Natural killer cell (primary cell): ENCODE results near the gene HAT1. TPM values are rescaled to one million over a fixed set of nuclear protein-coding genes. Genes with fewer than 3 reads are reported as not detected.

ENCODE experiments used
- ATAC-seq, 3 donors: fragments of 150-1000 bp in 2 of 3; fragments of 200-7000 bp in 1 of 3; cut with Tn5 transposase; 1 replicate in 1 of 3; 2 replicates in 2 of 3; pipeline ENCODE4 v1.10.0; 2021; ENCODE audit warnings: mild to moderate bottlenecking in 2 of 3, moderate library complexity in 2 of 3
- DNase-seq, 2 donors: peaks; one replicate each; pipeline versions ENCODE4 v3.0.0 to v3.0.0-alpha.2; 2013 to 2021; ENCODE audit warnings: mixed read lengths in 1 of 2
- H3K27ac ChIP-seq: one replicate; pipeline ENCODE4 v1.5.1; 2013; ENCODE audit warnings: mild to moderate bottlenecking, low read length
- H3K27me3 ChIP-seq: one replicate; pipeline ENCODE4 v1.6.1; 2013; ENCODE audit warnings: low read length; ENCODE audit not compliant: control insufficient read depth, insufficient read depth
- H3K36me3 ChIP-seq: one replicate; pipeline ENCODE4 v1.6.1; 2013; ENCODE audit warnings: low read length; ENCODE audit not compliant: control insufficient read depth, insufficient read depth
- H3K4me1 ChIP-seq: one replicate; pipeline ENCODE4 v1.6.1; 2013; ENCODE audit warnings: low read length; ENCODE audit not compliant: control insufficient read depth, insufficient read depth
- H3K4me3 ChIP-seq: one replicate; pipeline ENCODE4 v1.5.1; 2013; ENCODE audit warnings: low read length
- H3K9me3 ChIP-seq: one replicate; pipeline ENCODE4 v1.6.1; 2013; ENCODE audit warnings: low read length; ENCODE audit not compliant: control insufficient read depth, insufficient read depth
- H3K27ac Mint-ChIP-seq, 2 donors: one replicate each; pipeline ENCODE4 v1.8.0; 2022; ENCODE audit warnings: mild to moderate bottlenecking in 2 of 2, mixed read lengths in 2 of 2, moderate library complexity in 1 of 2
- H3K27me3 Mint-ChIP-seq, 2 donors: one replicate each; pipeline ENCODE4 v1.8.0; 2022; ENCODE audit warnings: low read depth in 2 of 2, mixed read lengths in 2 of 2
- H3K36me3 Mint-ChIP-seq: one replicate; pipeline ENCODE4 v1.8.0; 2022; ENCODE audit warnings: mixed read lengths
- H3K4me1 Mint-ChIP-seq, 2 donors: one replicate each; pipeline ENCODE4 v1.8.0; 2022; ENCODE audit warnings: mixed read lengths in 2 of 2
- H3K4me3 Mint-ChIP-seq: one replicate; pipeline ENCODE4 v1.8.0; 2022; ENCODE audit warnings: mild to moderate bottlenecking, moderate library complexity, mixed read lengths
- H3K9me3 Mint-ChIP-seq, 2 donors: one replicate each; pipeline ENCODE4 v1.8.0; 2022; ENCODE audit warnings: mixed read lengths in 2 of 2
- CTCF ChIP-seq: fragments of 200-600 bp; IDR thresholded peaks from one replicate; pipeline ENCODE4 v1.8.0; 2022; ENCODE audit warnings: antibody characterized with exemption
- WGBS: methylation state at CpG from one replicate; pipeline ENCODE4 v1.1.7; 2013; ENCODE audit warnings: missing lambda C conversion rate; ENCODE audit not compliant: insufficient coverage; 5-methylcytosine and 5-hydroxymethylcytosine counted together
- intact Hi-C: fragments of 100-400 bp; cut with micrococcal nuclease; formaldehyde crosslinking; loops from one replicate; pipeline ENCODE4 v1.14.2; 2022
- total RNA-seq, 4 donors: library from RNA; stranded (reverse); fragments of 120-200 nt in 1 of 4; gene quantifications; one replicate each; pipeline versions ENCODE4 v1.2.3 to v1.2.4, GENCODE V29; 2013 to 2022

The HAT1 gene
- total RNA-seq, 3 donors from 2014 or later (not counting 1 experiment from before 2014, with no cell fraction given), result 29.7 to 32.7 (median 32.2) TPM

- DNase-seq (no peak), ATAC-seq (no peak)
- H3K4me3 Mint-ChIP-seq, result no peak overlapping the region
- Histone ChIP-seq H3K4me1 (peaks cover 14% of the 10 kb centered on the region), H3K36me3 (no peaks in the 10 kb centered on the region), H3K27me3 (no peaks in the 10 kb centered on the region), H3K4me3 (no peak overlapping the region), H3K27ac (no peak overlapping the region), H3K9me3 (no peaks in the 10 kb centered on the region)
- H3K36me3 Mint-ChIP-seq, result no peaks in the 10 kb centered on the region
- intact Hi-C loops, result no loop called here
- no peak overlapping the region for H3K27ac Mint-ChIP-seq
- peaks cover 15 to 16% of the 10 kb centered on the region in 2 donors for H3K4me1 Mint-ChIP-seq
- H3K9me3 Mint-ChIP-seq, result no peaks in the 10 kb centered on the region
- no peak for TF ChIP-seq CTCF
- no peaks in the 10 kb centered on the region for H3K27me3 Mint-ChIP-seq
- WGBS, result 100% methylated on average over 1 of the region's 1 CpG
Measured at GRCh38 chr2:172007372-172007771, 85.1 kb downstream of the HAT1 start.

GRCh38 chr2:172009823-172010222, 87.6 kb downstream of the HAT1 start:
- 94% methylated on average over 4 of the region's 4 CpGs for WGBS
- Histone ChIP-seq H3K4me1 (peaks cover 14% of the 10 kb centered on the region), H3K27me3 (no peaks in the 10 kb centered on the region), H3K27ac (no peak overlapping the region), H3K4me3 (no peak overlapping the region), H3K9me3 (no peaks in the 10 kb centered on the region), H3K36me3 (no peaks in the 10 kb centered on the region)
- intact Hi-C loops, result no loop called here
- H3K9me3 Mint-ChIP-seq, result no peaks in the 10 kb centered on the region
- peak overlapping the region; percentile 11 for H3K4me3 Mint-ChIP-seq
- ATAC-seq (no peak), DNase-seq (no peak)
- H3K27ac Mint-ChIP-seq, result no peak overlapping the region
- no peaks in the 10 kb centered on the region for H3K27me3 Mint-ChIP-seq
- H3K36me3 Mint-ChIP-seq, result no peaks in the 10 kb centered on the region
- no peak for TF ChIP-seq CTCF
- peaks cover 26 to 27% of the 10 kb centered on the region in 2 donors for H3K4me1 Mint-ChIP-seq

GRCh38 chr2:172011812-172012575, 89.7 kb downstream of the HAT1 start:
- peak; percentile 67 to 85 (median 68) for ATAC-seq
- no peaks in the 10 kb centered on the region for H3K27me3 ChIP-seq
- Mint-ChIP-seq H3K4me1 (peaks cover 26 to 32% of the 10 kb centered on the region in 2 donors), H3K27me3 (no peaks in the 10 kb centered on the region), H3K27ac (peak overlapping the region in 1 of 2 donors; percentile 68), H3K9me3 (no peaks in the 10 kb centered on the region), H3K36me3 (no peaks in the 10 kb centered on the region), H3K4me3 (peak overlapping the region; percentile 71)
- no peak overlapping the region for H3K27ac ChIP-seq
- H3K4me1 ChIP-seq, result peaks cover 14% of the 10 kb centered on the region
- no peak for TF ChIP-seq CTCF
- intact Hi-C loops, result no loop called here
- no peaks in the 10 kb centered on the region for H3K9me3 ChIP-seq
- no peaks in the 10 kb centered on the region for H3K36me3 ChIP-seq
- no peak overlapping the region for H3K4me3 ChIP-seq
- 65% methylated on average over 8 of the region's 11 CpGs for WGBS
- DNase-seq, result peak in 1 of 2 donors; percentile 26
